ENCODE results near the gene DNASE1L2.
"Not testable (repeated sequence)": the region's sequence is repeated elsewhere in the genome, so short reads cannot be mapped to it uniquely, and the experiment has no call there.

The DNASE1L2 gene

GRCh38 chr16:2240331-2240730, 4.1 kb downstream of the DNASE1L2 start:
- not testable (repeated sequence) for DNase-seq (ENCODE audit: low spot score)

GRCh38 chr16:2242598-2242997, 6.4 kb downstream of the DNASE1L2 start:
- no peak for DNase-seq (ENCODE audit: low spot score)

- no peak for DNase-seq (ENCODE audit: low spot score)
Measured at GRCh38 chr16:2243031-2243528, 6.8 kb downstream of the DNASE1L2 start.

- DNase-seq (ENCODE audit: low spot score): no peak
Measured at GRCh38 chr16:2243781-2244180, 7.5 kb downstream of the DNASE1L2 start.

- no peak for DNase-seq (ENCODE audit: low spot score)
Measured at GRCh38 chr16:2244301-2244700, 8.1 kb downstream of the DNASE1L2 start.

GRCh38 chr16:2244926-2245795, 8.9 kb downstream of the DNASE1L2 start:
- no peak for DNase-seq (ENCODE audit: low spot score)

- no peak for DNase-seq (ENCODE audit: low spot score)
Measured at GRCh38 chr16:2246301-2246885, 10.1 kb downstream of the DNASE1L2 start.

GRCh38 chr16:2250652-2251295, 14.5 kb downstream of the DNASE1L2 start:
- DNase-seq (ENCODE audit: low spot score): no peak

- DNase-seq (ENCODE audit: low spot score): peak; percentile 83
Measured at GRCh38 chr16:2251296-2252111, 15.3 kb downstream of the DNASE1L2 start, which contains the start of gene ECI1. ECI1 (minus strand) TSS chr16:2251587; CDS start chr16:2251566, 21 bp downstream.

- DNase-seq (ENCODE audit: low spot score): no peak
Measured at GRCh38 chr16:2252806-2253148, 16.5 kb downstream of the DNASE1L2 start.

GRCh38 chr16:2253293-2253692, 17.0 kb downstream of the DNASE1L2 start:
- no peak for DNase-seq (ENCODE audit: low spot score)

- no peak for DNase-seq (ENCODE audit: low spot score)
Measured at GRCh38 chr16:2256531-2257140, 20.4 kb downstream of the DNASE1L2 start.

- DNase-seq (ENCODE audit: low spot score): no peak
Measured at GRCh38 chr16:2257726-2258125, 21.5 kb downstream of the DNASE1L2 start.

GRCh38 chr16:2258530-2258929, 22.3 kb downstream of the DNASE1L2 start:
- not testable (repeated sequence) for DNase-seq (ENCODE audit: low spot score)

GRCh38 chr16:2260250-2260649, 24.0 kb downstream of the DNASE1L2 start:
- no peak for DNase-seq (ENCODE audit: low spot score)

- not testable (repeated sequence) for DNase-seq (ENCODE audit: low spot score)
Measured at GRCh38 chr16:2263026-2263425, 26.8 kb downstream of the DNASE1L2 start.

- not testable (repeated sequence) for DNase-seq (ENCODE audit: low spot score)
Measured at GRCh38 chr16:2266887-2267286, 30.6 kb downstream of the DNASE1L2 start.

GRCh38 chr16:2267505-2267912, 31.3 kb downstream of the DNASE1L2 start:
- DNase-seq (ENCODE audit: low spot score): not testable (repeated sequence)

GRCh38 chr16:2267913-2268666, 31.8 kb downstream of the DNASE1L2 start, which contains the start of gene RNPS1:
RNPS1 (minus strand) TSS chr16:2268126; CDS start chr16:2264643, 3,483 bp downstream.
- peak; percentile 92 for DNase-seq (ENCODE audit: low spot score)

GRCh38 chr16:2270070-2270462, 33.8 kb downstream of the DNASE1L2 start:
- DNase-seq (ENCODE audit: low spot score): no peak

Data from CD4-positive, alpha-beta T cell treated with Interleukin-6 at 100 ng/mL for 8 hours (primary cell).